ENCODE data around the gene SNPH.

Gene SNPH

GRCh38 chr20:1307171-1307570, 41.1 kb downstream of the SNPH start:
- DNase-seq (ENCODE audit: low read depth): no peak

GRCh38 chr20:1307571-1307971, 41.5 kb downstream of the SNPH start:
- no peak for DNase-seq (ENCODE audit: low read depth)

GRCh38 chr20:1308067-1308701, 42.1 kb downstream of the SNPH start:
- DNase-seq (ENCODE audit: low read depth): no peak

GRCh38 chr20:1308702-1309095, 42.6 kb downstream of the SNPH start:
- no peak for DNase-seq (ENCODE audit: low read depth)

- DNase-seq (ENCODE audit: low read depth): no peak
Measured at GRCh38 chr20:1309439-1309847, 43.3 kb downstream of the SNPH start.

GRCh38 chr20:1310071-1310470, 44.0 kb downstream of the SNPH start:
- no peak for DNase-seq (ENCODE audit: low read depth)

- DNase-seq (ENCODE audit: low read depth): no peak
Measured at GRCh38 chr20:1310506-1311190, 44.6 kb downstream of the SNPH start.

GRCh38 chr20:1312308-1312707, 46.2 kb downstream of the SNPH start:
- no peak for DNase-seq (ENCODE audit: low read depth)

- DNase-seq (ENCODE audit: low read depth): no peak
Measured at GRCh38 chr20:1312904-1313235, 46.8 kb downstream of the SNPH start.

- peak; percentile 76 for DNase-seq (ENCODE audit: low read depth)
Measured at GRCh38 chr20:1313236-1313964, 47.3 kb downstream of the SNPH start.

GRCh38 chr20:1315804-1316203, 49.7 kb downstream of the SNPH start:
- DNase-seq (ENCODE audit: low read depth): no peak

- DNase-seq (ENCODE audit: low read depth): no peak
Measured at GRCh38 chr20:1317545-1318255, 51.6 kb downstream of the SNPH start.

GRCh38 chr20:1319051-1319450, 53.0 kb downstream of the SNPH start:
- peak; percentile 54 for DNase-seq (ENCODE audit: low read depth)

GRCh38 chr20:1319462-1319861, 53.4 kb downstream of the SNPH start:
- no peak for DNase-seq (ENCODE audit: low read depth)

GRCh38 chr20:1320016-1320415, 53.9 kb downstream of the SNPH start:
- DNase-seq (ENCODE audit: low read depth): no peak

GRCh38 chr20:1320902-1321653, 55.0 kb downstream of the SNPH start:
- DNase-seq (ENCODE audit: low read depth): no peak

- no peak for DNase-seq (ENCODE audit: low read depth)
Measured at GRCh38 chr20:1321654-1321939, 55.5 kb downstream of the SNPH start.

- peak; percentile 97 for DNase-seq (ENCODE audit: low read depth)
Measured at GRCh38 chr20:1322511-1323245, 56.6 kb downstream of the SNPH start.

- DNase-seq (ENCODE audit: low read depth): peak; percentile 40
Measured at GRCh38 chr20:1323256-1323655, 57.2 kb downstream of the SNPH start.

- no peak for DNase-seq (ENCODE audit: low read depth)
Measured at GRCh38 chr20:1323830-1324597, 57.9 kb downstream of the SNPH start.
